Cardiac fibroblast (primary cell): ENCODE data around the gene LDHB.
"Not testable (repeated sequence)": the region's sequence is repeated elsewhere in the genome, so short reads cannot be mapped to it uniquely, and the experiment has no call there.

ENCODE experiments used
- DNase-seq, 2 donors: peaks; one replicate each; pipeline versions ENCODE4 v3.0.0 to v3.0.0-alpha.2; 2010; ENCODE audit warnings: low read depth in 2 of 2
- H3K4me3 ChIP-seq, 2 donors: replicated peaks in 1 of 2; 1 replicate in 1 of 2; 2 replicates in 1 of 2; pipeline ENCODE4 v1.5.1; 2011; ENCODE audit warnings: low read depth in 2 of 2, low read length in 2 of 2, mild to moderate bottlenecking in 2 of 2, moderate library complexity in 1 of 2
- TF ChIP-seq, protein P1 (sequence below): IDR thresholded peaks from one replicate; pipeline ENCODE4 v1.5.1; 2011; ENCODE audit warnings: low read depth, mild to moderate bottlenecking, low read length, inconsistent platforms

The LDHB gene

DNA sequence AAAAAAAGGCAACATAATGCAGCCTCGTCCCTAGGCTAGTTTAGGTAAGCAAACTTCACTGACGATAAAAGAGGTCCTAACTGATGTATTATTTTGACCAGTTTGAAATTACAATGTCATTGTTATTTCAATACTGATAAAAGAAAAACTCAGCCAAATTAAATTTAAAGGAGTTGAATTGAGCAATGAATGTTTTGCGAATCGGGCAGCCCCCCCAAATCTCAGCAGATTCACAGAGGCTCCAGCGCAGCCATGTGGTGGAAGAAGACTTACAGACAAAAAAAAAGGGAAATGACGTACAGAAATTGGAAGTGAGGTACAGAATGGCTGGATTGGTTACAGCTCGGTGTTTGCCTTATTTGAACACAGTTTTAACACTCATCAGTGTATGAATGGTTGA lies 8.2 kb upstream of the LDHB start:
- TF ChIP-seq, protein P1, sequence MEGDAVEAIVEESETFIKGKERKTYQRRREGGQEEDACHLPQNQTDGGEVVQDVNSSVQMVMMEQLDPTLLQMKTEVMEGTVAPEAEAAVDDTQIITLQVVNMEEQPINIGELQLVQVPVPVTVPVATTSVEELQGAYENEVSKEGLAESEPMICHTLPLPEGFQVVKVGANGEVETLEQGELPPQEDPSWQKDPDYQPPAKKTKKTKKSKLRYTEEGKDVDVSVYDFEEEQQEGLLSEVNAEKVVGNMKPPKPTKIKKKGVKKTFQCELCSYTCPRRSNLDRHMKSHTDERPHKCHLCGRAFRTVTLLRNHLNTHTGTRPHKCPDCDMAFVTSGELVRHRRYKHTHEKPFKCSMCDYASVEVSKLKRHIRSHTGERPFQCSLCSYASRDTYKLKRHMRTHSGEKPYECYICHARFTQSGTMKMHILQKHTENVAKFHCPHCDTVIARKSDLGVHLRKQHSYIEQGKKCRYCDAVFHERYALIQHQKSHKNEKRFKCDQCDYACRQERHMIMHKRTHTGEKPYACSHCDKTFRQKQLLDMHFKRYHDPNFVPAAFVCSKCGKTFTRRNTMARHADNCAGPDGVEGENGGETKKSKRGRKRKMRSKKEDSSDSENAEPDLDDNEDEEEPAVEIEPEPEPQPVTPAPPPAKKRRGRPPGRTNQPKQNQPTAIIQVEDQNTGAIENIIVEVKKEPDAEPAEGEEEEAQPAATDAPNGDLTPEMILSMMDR, result no peak
- DNase-seq, result no peak
- no peak overlapping the region for H3K4me3 ChIP-seq

DNA sequence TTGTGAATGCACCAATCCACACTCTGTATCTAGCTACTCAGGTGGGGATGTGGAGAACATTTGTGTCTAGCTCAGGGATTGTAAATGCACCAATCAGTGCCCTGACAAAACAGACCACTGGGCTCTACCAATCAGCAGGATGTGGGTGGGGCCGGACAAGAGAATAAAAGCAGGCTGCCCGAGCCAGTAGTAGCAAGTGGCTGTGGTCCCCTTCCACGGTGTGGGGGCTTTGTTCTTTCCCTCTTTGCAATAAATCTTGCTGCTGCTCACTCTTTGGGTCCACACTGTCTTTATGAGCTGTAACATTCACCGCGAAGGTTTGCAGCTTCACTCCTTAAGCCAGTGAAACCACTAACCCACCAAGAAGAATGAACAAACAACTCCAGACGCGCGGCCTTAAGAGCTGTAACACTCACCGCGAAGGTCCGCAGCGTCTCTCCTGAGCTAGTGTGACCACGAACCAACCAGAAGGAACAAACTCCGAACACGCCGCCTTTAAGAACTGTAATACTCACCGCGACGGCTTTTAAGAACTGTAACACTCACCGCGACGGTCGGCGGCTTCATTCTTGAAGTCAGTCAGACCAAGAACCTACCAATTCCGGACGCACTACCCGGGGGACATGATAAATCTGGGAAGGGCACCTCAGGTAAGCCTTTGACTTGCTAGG lies 4.6 kb upstream of the LDHB start:
- DNase-seq, result no peak
- no peak overlapping the region for H3K4me3 ChIP-seq
- TF ChIP-seq, protein P1, result no peak

DNA sequence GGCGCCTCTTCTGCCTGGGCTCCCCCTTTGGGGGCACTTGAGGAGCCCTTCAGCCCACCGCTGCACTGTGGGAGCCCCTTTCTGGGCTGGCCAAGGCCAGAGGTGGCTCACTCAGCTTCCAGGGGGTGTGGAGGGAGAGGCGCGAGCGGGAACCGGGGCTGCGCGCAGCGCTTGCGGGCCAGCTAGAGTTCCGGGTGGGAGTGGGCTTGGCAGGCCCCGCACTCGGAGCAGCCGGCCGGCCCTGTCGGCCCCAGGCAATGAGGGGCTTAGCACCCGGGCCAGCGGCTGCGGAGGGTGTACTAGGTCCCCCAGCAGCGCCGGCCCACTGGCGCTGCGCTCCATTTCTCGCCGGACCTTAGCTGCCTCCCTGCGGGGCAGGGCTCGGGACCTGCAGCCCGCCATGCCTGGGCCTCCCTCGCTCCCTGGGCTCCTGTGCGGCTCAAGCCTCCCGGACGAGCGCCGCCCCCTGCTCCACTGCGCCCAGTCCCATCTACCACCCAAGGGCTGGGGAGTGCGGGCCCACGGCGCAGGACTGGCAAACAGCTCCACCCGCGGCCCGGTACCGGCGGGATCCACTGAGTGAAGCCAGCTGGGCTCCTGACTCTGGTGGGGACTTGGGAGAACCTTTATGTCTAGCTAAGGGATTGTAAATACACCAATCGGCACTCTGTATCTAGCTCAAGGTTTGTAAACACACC lies 3.9 kb upstream of the LDHB start:
- not testable (repeated sequence) for H3K4me3 ChIP-seq, DNase-seq

DNA sequence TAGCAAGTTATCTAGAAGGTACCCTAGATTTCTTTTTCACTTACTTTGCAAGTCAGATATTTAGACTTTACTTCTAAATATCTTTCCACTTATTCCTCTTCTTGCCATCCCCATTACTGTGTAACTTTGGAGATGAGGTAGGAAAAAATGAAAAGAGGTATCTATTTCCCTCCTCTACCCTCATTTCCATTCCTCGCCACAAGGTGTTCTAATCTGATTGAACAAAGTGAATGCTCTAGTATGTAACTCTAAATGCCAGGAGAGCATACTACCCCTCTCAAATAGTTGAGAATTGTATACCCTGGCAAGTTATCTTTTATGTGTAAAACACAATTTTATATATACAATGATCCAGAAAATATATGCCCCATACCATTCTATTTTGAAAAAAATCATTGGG lies 1.7 kb upstream of the LDHB start:
- no peak for DNase-seq
- H3K4me3 ChIP-seq, result no peak overlapping the region
- TF ChIP-seq, protein P1, result peak; percentile 10

DNA sequence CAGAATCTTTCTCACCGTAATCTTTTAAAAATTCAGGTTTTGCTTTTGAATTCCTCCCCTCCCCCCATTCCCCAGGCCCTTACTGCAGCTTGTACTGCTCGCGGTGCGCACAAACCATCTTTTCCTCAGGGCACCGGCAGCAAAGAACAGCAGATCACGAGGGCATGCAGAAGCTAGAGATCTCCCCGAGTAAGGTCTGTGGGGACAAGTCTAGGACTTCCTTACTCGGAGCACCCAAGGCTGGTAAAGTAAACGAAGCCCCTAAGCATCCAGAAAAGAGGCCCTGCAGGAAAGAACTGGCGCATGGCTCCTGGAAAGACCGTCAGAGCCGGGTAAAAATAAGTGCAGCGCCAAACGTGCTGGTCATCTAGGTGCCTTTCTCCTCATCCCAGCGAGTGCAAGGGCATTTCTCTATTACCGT lies 727 bp downstream of the LDHB start:
- DNase-seq, result peak; percentile 53 to 61
- TF ChIP-seq, protein P1, result no peak
- H3K4me3 ChIP-seq, result peak overlapping the region; percentile 73 to 91

DNA sequence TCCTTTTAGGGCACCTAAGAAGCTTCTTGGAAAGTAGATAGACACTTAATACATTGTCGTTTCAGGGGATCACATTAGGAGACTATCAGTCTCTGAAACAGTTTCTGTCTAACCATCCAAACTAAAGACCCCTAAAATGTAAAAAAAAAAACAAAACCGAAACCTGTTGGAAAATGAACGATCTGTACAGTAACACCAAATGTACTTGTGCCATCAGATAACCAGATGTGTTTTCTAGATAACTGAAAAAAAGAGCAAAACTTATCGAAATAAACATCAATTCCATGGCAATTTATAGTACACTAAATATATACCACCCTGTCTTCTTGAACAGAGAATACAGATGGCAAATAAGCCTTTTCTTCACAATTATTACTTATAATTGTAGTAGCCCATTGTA lies 2.1 kb downstream of the LDHB start:
- H3K4me3 ChIP-seq, result peak overlapping the region; percentile 0 to 73

DNA sequence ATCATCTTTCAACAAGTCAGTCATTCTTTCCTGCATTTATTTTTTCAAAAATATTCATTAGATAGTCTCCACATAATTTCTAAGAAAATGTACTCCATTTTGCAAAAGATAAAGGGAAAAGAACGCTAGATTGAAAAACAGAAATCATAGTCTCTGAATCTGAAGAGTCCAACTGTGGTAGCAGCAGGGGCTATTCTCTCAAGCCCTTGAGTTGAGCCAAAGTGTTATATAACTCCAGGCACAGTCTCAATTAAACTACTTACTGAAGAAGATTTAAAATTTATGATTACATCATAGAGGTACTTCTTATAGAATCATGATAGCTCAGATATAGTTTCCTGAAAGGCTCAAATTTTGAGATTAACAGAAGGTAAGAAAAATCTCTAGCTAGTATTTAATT lies 5.8 kb downstream of the LDHB start:
- DNase-seq, result no peak
- H3K4me3 ChIP-seq, result no peak overlapping the region
- TF ChIP-seq, protein P1, result no peak

More for the DNA sequence above, 2.1 kb downstream of the LDHB start:
- TF ChIP-seq, protein P1, result no peak
- DNase-seq, result no peak
